ENCODE data around the gene NAIF1. TPM values are rescaled to one million over a fixed set of nuclear protein-coding genes. Genes with fewer than 3 reads are reported as not detected.

NAIF1 gene
- total RNA-seq, 2 donors from 2014 or later: 10.8 to 11.6 TPM

DNA sequence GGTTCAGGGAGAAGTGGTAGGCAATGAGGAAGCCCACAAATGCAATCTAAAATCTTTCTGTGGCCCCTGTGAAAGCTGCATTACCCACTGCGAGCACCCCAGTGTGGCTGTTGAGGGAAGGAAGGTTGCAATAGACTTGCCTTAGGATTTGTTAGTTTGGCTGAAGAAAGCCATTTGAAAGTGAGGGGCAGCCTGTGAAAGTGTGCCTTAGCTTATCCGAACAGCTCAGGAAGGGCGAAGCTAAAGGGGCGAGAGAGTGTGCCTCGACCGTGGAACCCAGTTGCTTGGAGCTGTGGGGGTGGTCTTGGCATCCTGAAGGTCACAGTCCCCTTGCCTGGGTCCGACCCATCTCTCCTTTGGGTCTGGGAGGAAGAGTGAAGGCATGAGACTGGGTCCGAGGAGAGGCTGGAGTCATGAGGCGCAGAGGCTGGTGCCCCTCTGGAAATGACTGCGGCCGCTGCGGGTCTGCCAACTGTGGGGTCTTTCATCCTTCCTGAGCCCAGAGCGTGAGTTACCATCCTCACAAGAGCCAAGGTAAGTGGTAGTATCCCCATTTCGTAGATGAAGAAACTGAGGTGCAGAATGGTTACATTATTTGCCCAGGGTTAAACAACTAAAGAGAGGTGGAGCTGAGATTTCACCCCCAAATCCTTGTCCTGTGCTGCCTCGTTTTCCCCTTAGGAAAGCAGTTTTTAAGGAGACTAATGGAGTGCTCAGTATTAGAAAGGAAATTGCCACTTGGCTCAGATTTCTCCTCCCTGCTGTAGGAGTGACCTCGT lies 25.3 kb upstream of the NAIF1 start:
- DNase-seq: no peak
- Histone ChIP-seq H3K9me3 (no peaks in the 10 kb centered on the region), H3K27ac (no peak overlapping the region), H3K4me3 (no peak overlapping the region), H3K9ac (ENCODE audit: low read depth in 2 of 2, low read length in 2 of 2) (no peak overlapping the region), H3K4me1 (peaks cover 6% of the 10 kb centered on the region), H3K27me3 (no peaks in the 10 kb centered on the region), H3K36me3 (no peaks in the 10 kb centered on the region)
- intact Hi-C loops (cut with DNase I): no loop called here
- TF ChIP-seq, protein P1, sequence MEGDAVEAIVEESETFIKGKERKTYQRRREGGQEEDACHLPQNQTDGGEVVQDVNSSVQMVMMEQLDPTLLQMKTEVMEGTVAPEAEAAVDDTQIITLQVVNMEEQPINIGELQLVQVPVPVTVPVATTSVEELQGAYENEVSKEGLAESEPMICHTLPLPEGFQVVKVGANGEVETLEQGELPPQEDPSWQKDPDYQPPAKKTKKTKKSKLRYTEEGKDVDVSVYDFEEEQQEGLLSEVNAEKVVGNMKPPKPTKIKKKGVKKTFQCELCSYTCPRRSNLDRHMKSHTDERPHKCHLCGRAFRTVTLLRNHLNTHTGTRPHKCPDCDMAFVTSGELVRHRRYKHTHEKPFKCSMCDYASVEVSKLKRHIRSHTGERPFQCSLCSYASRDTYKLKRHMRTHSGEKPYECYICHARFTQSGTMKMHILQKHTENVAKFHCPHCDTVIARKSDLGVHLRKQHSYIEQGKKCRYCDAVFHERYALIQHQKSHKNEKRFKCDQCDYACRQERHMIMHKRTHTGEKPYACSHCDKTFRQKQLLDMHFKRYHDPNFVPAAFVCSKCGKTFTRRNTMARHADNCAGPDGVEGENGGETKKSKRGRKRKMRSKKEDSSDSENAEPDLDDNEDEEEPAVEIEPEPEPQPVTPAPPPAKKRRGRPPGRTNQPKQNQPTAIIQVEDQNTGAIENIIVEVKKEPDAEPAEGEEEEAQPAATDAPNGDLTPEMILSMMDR (IDR thresholded peaks at IDR 0.05): no peak

DNA sequence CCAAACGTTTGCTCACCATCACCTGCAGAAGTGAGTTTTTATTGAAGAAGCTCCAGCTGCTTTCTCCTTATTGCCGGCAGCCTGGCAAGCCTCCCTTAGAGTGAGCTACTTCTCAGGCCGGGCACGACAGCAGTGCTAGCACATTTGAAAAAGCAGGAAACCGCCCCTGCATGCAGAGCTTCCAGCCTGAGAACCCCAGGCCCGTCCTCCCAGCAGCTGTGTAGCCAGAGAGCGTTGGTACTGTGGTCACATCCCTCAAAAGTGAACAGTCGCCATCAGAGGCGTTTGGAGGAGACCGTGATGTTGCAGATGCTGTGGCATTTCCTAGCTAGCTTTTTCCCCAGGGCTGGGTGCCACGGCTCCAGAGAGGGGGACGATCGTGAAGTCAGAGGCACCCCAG lies 24.5 kb upstream of the NAIF1 start:
- no peak for DNase-seq
- Histone ChIP-seq H3K27ac (no peak overlapping the region), H3K4me3 (no peak overlapping the region), H3K36me3 (no peaks in the 10 kb centered on the region), H3K4me1 (peaks cover 6% of the 10 kb centered on the region), H3K27me3 (no peaks in the 10 kb centered on the region), H3K9ac (ENCODE audit: low read depth in 2 of 2, low read length in 2 of 2) (no peak overlapping the region), H3K9me3 (no peaks in the 10 kb centered on the region)
- intact Hi-C loops (cut with DNase I): no loop called here
- TF ChIP-seq, protein P1 (IDR thresholded peaks at IDR 0.05): no peak

DNA sequence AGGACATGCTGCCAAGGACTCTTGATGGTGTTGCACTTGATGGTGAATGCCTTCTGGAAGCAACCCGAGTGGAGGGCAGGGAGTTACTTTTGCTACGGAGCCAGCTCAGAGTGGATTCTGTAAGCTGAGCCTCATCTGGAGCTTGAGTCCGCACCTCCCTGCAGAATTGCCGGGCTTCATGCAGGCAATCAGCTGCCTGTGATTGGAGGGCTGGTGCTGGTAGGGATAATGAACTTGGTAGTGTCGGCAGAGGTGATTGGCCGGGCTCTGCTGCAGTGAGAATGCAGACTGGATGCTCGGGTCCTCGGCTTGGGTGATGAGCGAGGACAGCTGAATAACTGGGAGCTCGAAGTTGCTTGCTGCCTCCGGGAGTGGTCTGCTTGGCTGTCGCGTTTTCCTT lies 24.0 kb upstream of the NAIF1 start:
- no peak overlapping the region for H3K4me3 ChIP-seq
- H3K27ac ChIP-seq: no peak overlapping the region
- H3K9me3 ChIP-seq: no peaks in the 10 kb centered on the region
- H3K4me1 ChIP-seq: peaks cover 6% of the 10 kb centered on the region
- TF ChIP-seq, protein P1 (IDR thresholded peaks at IDR 0.05): no peak
- H3K9ac ChIP-seq (ENCODE audit: low read depth in 2 of 2, low read length in 2 of 2): no peak overlapping the region
- H3K27me3 ChIP-seq: no peaks in the 10 kb centered on the region
- H3K36me3 ChIP-seq: no peaks in the 10 kb centered on the region
- intact Hi-C loops (cut with DNase I): no loop called here
- no peak for DNase-seq

DNA sequence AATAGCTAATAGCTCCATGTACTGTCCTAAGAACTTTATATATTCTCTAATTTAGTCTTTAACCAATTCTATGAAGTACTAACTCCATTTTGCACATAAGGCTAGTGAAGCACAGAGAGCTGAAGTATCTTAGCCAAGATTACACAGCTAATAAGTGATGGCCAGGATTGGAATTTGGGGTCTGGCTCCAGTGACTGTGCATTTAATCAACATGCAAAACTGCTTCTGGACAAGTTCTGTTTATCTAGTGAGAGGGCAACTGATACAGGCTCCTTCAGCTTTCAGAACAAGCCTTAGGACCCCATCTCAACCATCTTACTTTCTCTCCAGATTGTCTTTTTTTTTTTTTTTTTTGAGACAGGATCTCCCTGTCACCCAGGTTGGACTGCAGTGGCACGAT lies 22.2 kb upstream of the NAIF1 start:
- Histone ChIP-seq H3K4me1 (peaks cover 6% of the 10 kb centered on the region), H3K27me3 (no peaks in the 10 kb centered on the region), H3K9ac (ENCODE audit: low read depth in 2 of 2, low read length in 2 of 2) (no peak overlapping the region), H3K9me3 (no peaks in the 10 kb centered on the region), H3K4me3 (no peak overlapping the region), H3K27ac (peak overlapping the region; percentile 44), H3K36me3 (no peaks in the 10 kb centered on the region)
- no peak for DNase-seq
- TF ChIP-seq, protein P1 (IDR thresholded peaks at IDR 0.05): no peak
- intact Hi-C loops (cut with DNase I): no loop called here

DNA sequence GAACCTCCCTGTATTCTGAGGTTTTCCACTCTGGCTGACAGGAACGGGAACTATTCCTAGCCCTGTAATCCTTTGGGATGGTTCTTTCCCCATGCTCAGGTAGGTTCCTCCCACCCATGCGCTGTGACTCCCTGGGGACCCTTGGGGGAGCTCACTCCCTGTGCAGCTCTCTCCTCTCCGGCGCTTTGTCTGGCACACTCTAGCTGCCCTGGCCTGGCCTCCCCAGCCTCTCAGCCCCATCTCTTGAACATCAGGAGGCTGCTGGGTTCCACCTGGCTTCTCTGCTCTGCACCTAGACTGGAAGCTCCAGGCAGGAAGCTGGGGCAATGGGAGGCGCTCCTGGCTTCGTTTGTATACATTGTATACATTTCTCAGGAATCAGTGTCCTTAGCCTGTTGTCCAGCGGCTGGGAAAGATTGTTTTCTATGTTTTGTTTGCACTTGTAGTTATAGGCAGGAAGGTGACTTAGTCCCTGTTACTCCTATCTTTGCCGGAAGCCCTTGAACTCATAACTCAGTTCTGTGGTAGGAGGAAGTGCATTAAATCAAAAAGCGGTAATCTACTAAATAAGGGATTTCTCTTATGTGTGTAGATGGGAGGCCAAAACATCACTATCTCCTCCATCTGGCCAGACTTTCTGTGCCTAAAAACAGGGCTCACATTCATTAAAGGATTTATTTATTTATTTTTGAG lies 21.3 kb upstream of the NAIF1 start:
- no peak for DNase-seq
- intact Hi-C loops (cut with DNase I): no loop called here
- no peaks in the 10 kb centered on the region for H3K27me3 ChIP-seq
- peak overlapping the region; percentile 44 for H3K27ac ChIP-seq
- no peaks in the 10 kb centered on the region for H3K9me3 ChIP-seq
- H3K9ac ChIP-seq (ENCODE audit: low read depth in 2 of 2, low read length in 2 of 2): peak overlapping the region in 1 of 2 donors; percentile 34
- TF ChIP-seq, protein P1 (IDR thresholded peaks at IDR 0.05): no peak
- H3K4me1 ChIP-seq: peaks cover 6% of the 10 kb centered on the region
- H3K36me3 ChIP-seq: no peaks in the 10 kb centered on the region
- no peak overlapping the region for H3K4me3 ChIP-seq
